Stimulated activated CD4-positive, alpha-beta T cell treated with anti-CD3 and anti-CD28 coated beads, Interleukin-15, amount 100 ng/mL, for 1 hour (primary cell): Measurements from ENCODE around the gene TMTC1.

ENCODE experiments used
- DNase-seq, 2 donors: peaks; one replicate each; pipeline ENCODE4 v3.0.0-alpha.2; 2020; ENCODE audit warnings: low read depth in 1 of 2, low spot score in 1 of 2

The TMTC1 gene

GRCh38 chr12:29713729-29714128 lies 70.0 kb downstream of the TMTC1 start:
- no peak for DNase-seq

- DNase-seq: no peak
These were observed 72.4 kb downstream of the TMTC1 start for GRCh38 chr12:29711381-29711780.

- DNase-seq: no peak
These were observed 73.6 kb downstream of the TMTC1 start for GRCh38 chr12:29710104-29710503.

GRCh38 chr12:29709496-29710040 lies 74.2 kb downstream of the TMTC1 start:
- DNase-seq: no peak

- no peak for DNase-seq
These were observed 74.7 kb downstream of the TMTC1 start for GRCh38 chr12:29709054-29709453.

GRCh38 chr12:29707846-29708245 lies 75.9 kb downstream of the TMTC1 start:
- DNase-seq: no peak

- no peak for DNase-seq
These were observed 77.4 kb downstream of the TMTC1 start for GRCh38 chr12:29706311-29706710.

GRCh38 chr12:29703528-29703927 lies 80.2 kb downstream of the TMTC1 start:
- DNase-seq: no peak

- no peak for DNase-seq
These were observed 80.8 kb downstream of the TMTC1 start for GRCh38 chr12:29702972-29703371.

- no peak for DNase-seq
These were observed 81.5 kb downstream of the TMTC1 start for GRCh38 chr12:29702222-29702621.

GRCh38 chr12:29700761-29701481 lies 82.8 kb downstream of the TMTC1 start:
- DNase-seq: no peak

- no peak for DNase-seq
These were observed 85.0 kb downstream of the TMTC1 start for GRCh38 chr12:29698756-29699155.

GRCh38 chr12:29695800-29696199 lies 87.9 kb downstream of the TMTC1 start:
- DNase-seq: no peak

GRCh38 chr12:29695026-29695425 lies 88.7 kb downstream of the TMTC1 start:
- no peak for DNase-seq

GRCh38 chr12:29694002-29694401 lies 89.7 kb downstream of the TMTC1 start:
- no peak for DNase-seq

- DNase-seq: no peak
These were observed 91.5 kb downstream of the TMTC1 start for GRCh38 chr12:29692237-29692636.

GRCh38 chr12:29691161-29691854 lies 92.4 kb downstream of the TMTC1 start:
- DNase-seq: no peak

- DNase-seq: no peak
These were observed 93.0 kb downstream of the TMTC1 start for GRCh38 chr12:29690728-29691127.

GRCh38 chr12:29688914-29689313 lies 94.8 kb downstream of the TMTC1 start:
- DNase-seq: no peak

GRCh38 chr12:29682088-29682487 lies 101.7 kb downstream of the TMTC1 start:
- DNase-seq: no peak

- DNase-seq: no peak
These were observed 102.4 kb downstream of the TMTC1 start for GRCh38 chr12:29681370-29681769.

GRCh38 chr12:29676676-29677075 lies 107.1 kb downstream of the TMTC1 start:
- DNase-seq: no peak

- DNase-seq: no peak
These were observed 109.3 kb downstream of the TMTC1 start for GRCh38 chr12:29674463-29674862.
